Erythroblast (primary cell): Measurements from ENCODE around the gene CCNY.

Experiments
- GATA1 ChIP-seq: IDR thresholded peaks from 2 replicates; pipeline ENCODE4 v1.6.1; 2011; ENCODE audit warnings: low read depth, mild to moderate bottlenecking, control low read depth, low read length, moderate library complexity
- POLR2A ChIP-seq: IDR thresholded peaks from 2 replicates; pipeline ENCODE4 v1.6.1; 2011; ENCODE audit warnings: mild to moderate bottlenecking, low read length

GRCh38 chr10:35563261-35563891 lies 227.1 kb downstream of the CCNY start:
- no peak for TF ChIP-seq POLR2A
- TF ChIP-seq GATA1, result no peak
